ENCODE results near the gene ELL2.
"Not testable (repeated sequence)": the region's sequence is repeated elsewhere in the genome, so short reads cannot be mapped to it uniquely, and the experiment has no call there.

ELL2 gene

GRCh38 chr5:95853490-95853889, 108.2 kb downstream of the ELL2 start:
- DNase-seq, result no peak

GRCh38 chr5:95852567-95852966, 109.1 kb downstream of the ELL2 start:
- DNase-seq, result no peak

- DNase-seq, result not testable (repeated sequence)
Observed at GRCh38 chr5:95851141-95851540, 110.5 kb downstream of the ELL2 start.

GRCh38 chr5:95850391-95850894, 111.2 kb downstream of the ELL2 start:
- DNase-seq, result no peak

- DNase-seq, result no peak
Observed at GRCh38 chr5:95848701-95849100, 113.0 kb downstream of the ELL2 start.

- DNase-seq, result no peak
Observed at GRCh38 chr5:95847261-95847592, 114.4 kb downstream of the ELL2 start.

GRCh38 chr5:95846554-95847260, 114.9 kb downstream of the ELL2 start:
- peak; percentile 61 to 66 for DNase-seq

GRCh38 chr5:95845391-95845790, 116.3 kb downstream of the ELL2 start:
- no peak for DNase-seq

- DNase-seq, result no peak
Observed at GRCh38 chr5:95843733-95844223, 117.9 kb downstream of the ELL2 start.

- DNase-seq, result peak; percentile 42 to 51
Observed at GRCh38 chr5:95842854-95843544, 118.7 kb downstream of the ELL2 start.

GRCh38 chr5:95841914-95842812, 119.5 kb downstream of the ELL2 start:
- DNase-seq, result no peak

GRCh38 chr5:95840956-95841705, 120.5 kb downstream of the ELL2 start:
- DNase-seq, result no peak

GRCh38 chr5:95839658-95840057, 122.0 kb downstream of the ELL2 start:
- no peak for DNase-seq

- no peak for DNase-seq
Observed at GRCh38 chr5:95838556-95838955, 123.1 kb downstream of the ELL2 start.

- no peak for DNase-seq
Observed at GRCh38 chr5:95838001-95838520, 123.6 kb downstream of the ELL2 start.

GRCh38 chr5:95837492-95837891, 124.2 kb downstream of the ELL2 start:
- no peak for DNase-seq

- DNase-seq, result not testable (repeated sequence)
Observed at GRCh38 chr5:95836971-95837370, 124.7 kb downstream of the ELL2 start.

- no peak for DNase-seq
Observed at GRCh38 chr5:95836544-95836943, 125.1 kb downstream of the ELL2 start.

GRCh38 chr5:95835682-95836385, 125.8 kb downstream of the ELL2 start:
- no peak for DNase-seq

Data from stimulated activated CD4-positive, alpha-beta T cell treated with anti-CD3 and anti-CD28 coated beads, Interleukin-2, amount 100 ng/mL, for 48 hours (primary cell).